GM21367 (cell line): ENCODE measurements around the gene LEMD2.

Experiments used
- ATAC-seq: cut with Tn5 transposase; IDR thresholded peaks from one replicate; pipeline ENCODE4 v1.9.1; 2021; ENCODE audit not compliant: unreplicated experiment

Gene LEMD2

GRCh38 chr6:33797626-33798342 is 8.9 kb upstream of the LEMD2 start:
- no peak for ATAC-seq

DNA sequence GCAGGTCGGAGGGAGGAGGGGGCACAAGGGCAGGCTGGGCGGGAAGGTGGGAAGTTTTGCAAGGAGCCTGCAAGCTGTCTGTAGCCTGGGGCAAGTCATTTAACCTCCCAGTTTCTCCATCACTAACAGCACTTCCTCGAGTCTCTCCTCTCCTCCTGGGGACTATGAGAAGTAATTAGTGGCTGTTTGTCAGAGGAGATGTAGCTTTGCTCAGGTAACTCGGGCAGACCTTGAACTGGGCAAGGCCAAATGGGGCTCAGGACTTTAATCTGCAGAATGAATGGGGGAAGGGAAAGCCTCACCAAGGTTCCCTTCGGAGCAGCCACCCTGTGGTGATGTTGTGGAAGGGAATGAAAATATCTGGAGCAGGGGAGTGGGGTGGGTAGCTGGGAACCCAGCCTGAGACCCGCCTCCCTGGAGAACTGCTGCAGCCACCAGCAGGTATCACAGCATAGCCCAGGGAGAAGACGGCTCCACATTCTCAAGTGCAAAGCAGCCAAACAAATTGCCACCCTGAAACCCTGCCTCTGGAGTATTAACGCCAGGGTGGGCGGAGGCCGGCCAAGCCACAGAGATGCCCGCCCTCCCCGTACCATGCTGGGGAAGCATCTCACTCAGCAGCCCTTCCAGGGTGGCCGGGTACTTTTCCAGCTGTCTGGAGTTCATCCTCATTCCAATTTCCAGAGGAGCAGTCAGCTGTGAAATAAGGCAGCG is 6.1 kb upstream of the LEMD2 start:
- no peak for ATAC-seq

GRCh38 chr6:33792981-33793380 is 4.1 kb upstream of the LEMD2 start:
- ATAC-seq = no peak

GRCh38 chr6:33791620-33792019 is 2.7 kb upstream of the LEMD2 start:
- no peak for ATAC-seq

- ATAC-seq = no peak
These were observed 2.0 kb upstream of the LEMD2 start for GRCh38 chr6:33790910-33791309.

GRCh38 chr6:33790379-33790778 is 1.4 kb upstream of the LEMD2 start:
- no peak for ATAC-seq

GRCh38 chr6:33789550-33789895 is 593 bp upstream of the LEMD2 start:
- no peak for ATAC-seq

DNA sequence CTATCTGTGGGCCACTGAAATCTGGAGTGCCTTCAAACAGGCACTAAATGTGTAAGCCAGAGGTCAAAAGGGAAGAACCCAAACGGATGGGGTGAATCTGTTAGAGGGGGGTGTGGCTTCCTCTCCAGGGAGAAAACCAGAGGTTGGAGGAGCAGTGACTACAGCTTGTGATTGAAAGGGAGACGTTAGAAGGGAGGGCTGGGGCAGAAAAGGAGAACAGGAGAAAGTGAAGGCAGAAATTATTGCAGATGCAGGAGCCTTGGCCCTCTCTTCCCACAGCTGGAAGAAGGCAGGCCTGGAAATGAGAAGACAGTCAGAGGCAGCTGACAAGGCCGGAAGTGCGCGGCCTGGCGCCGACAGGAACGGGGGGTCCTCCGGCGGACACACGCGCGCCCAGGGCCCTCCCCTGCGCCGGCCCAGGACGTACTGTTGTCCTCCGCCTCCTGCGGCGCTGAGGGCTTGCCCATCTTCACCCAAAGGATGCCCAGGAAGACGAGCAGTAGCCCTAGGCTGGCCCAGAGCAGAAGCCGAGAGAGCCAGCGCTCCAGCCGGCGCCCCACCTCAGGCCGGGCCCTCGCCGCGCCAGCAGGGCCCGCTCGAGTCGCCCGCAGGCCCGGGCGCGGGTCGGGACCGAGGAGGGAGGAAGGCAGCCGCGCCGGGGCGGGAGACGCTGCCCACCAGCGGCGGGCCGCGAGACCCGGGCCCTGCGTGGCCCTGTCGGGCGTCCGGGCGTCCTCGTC is 806 bp downstream of the LEMD2 start:
- ATAC-seq = peak; percentile 34

DNA sequence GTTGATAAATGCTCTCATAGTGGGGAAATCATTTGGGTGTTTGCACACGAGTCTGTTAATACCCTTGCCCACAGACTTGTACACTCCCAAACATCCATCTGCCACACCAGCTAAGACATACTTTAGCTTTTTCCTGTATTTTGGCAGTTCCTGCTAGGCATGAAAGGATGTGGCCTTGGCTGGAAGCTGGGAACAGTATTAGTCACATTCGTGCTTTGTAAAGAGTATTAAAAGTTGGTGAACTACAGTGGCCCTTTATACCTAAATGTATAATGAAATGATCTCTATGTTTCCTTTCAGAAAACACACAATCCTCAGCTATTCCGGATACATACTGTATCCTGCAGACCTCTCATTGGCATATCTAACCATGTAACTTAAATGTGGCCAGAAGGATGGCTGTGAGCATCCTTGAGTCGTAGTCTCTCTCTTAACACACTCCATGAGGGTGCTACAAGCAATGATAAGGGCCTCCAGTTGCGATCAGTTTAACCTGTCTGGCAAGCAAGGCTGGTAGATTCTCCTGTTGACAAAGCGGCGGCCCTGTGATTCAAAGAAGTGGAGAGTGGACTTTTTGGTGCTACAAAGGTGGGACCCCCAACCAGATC is 1.5 kb downstream of the LEMD2 start:
- ATAC-seq = no peak

DNA sequence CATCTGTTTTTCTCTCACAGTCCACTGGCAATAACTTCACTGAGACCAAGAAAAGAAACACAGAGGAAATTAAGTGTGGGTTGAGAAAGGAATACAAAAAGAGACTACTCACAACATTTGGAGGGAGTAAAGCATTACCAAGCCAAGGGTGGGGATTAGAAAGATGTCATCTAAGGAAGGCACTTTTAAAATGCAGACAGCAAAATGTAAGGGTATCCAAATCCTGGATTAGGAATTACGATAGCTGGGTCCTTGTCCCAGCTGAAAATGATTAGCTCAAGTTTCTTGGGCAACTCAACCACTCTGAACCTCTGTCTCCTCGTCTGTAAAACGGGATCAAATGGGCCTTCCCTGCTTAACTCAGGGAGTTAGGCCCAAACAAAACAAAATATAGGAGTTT is 2.2 kb downstream of the LEMD2 start:
- no peak for ATAC-seq

GRCh38 chr6:33785778-33786177 is 3.2 kb downstream of the LEMD2 start:
- ATAC-seq = no peak

DNA sequence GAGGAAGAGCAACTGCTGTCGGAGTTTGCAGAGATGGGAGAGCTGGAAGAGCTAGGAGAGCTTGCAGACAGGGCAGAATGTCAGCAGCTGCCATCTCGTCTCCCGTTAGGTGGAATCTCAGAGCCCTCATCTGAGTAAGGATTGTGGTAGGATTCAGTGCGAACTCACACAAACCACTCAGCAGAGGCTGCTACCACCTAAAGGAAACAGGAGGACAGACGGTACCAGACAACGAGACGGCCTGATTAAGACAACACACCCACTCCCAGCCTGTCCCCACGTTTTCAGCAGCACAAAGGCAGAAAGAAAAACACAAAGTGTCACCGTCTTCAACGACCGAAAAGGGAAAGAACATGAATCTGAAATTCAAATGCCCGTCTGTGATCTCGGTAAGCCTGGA is 4.1 kb downstream of the LEMD2 start:
- no peak for ATAC-seq

DNA sequence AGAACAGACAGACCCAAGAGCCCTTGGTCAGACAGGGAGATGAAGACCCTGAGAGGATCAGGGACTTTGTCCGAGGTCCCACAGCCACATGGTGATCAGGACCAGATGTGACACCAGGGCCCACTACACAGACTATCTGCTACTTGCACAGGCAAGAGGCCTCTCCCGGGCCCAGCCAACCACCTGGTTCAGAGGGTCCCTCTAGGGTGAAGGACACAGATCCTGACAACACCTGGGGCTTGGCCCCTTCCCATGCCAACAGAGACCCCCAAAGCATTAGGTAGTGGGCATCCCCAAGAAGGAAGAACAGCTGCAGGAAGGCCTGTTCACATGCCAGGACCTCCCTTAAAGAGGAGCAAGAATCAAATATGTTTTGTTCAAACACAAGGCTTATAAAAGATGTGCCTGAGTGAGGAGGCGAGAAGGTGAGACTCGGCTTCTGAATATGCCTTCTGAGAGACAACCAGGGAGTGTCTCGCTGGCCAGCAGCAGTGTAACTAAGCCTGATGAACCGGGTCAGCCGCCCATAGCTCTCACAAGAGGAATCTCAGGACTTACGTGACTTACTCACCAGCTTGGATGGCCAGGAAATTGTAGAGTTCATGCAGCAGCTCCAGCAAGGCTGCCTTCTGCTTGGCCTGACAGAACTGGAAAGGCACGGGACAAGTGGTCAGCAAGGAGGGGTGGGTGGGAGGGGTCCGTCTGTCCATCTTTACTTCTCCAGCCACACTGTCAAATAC is 5.0 kb downstream of the LEMD2 start:
- no peak for ATAC-seq

DNA sequence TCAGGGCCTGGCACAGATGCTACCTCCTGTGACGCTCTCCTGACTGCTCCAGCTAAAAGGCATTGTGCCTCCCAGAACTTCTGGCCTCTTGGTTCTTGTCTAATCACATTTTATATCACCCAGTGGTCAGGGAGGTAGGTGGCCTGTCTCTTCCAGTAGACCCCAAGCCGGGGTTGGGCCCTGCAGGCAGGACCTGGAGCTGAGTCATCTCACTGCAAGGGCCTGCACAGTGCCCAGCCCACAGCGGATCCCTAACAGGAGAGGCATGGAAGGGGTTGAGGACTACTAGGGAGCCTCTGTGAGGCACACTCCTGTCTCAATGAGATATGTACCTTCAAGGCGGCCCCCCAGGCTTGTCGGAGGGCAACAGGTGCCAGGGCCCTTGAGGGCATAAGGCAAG is 6.4 kb downstream of the LEMD2 start:
- no peak for ATAC-seq

DNA sequence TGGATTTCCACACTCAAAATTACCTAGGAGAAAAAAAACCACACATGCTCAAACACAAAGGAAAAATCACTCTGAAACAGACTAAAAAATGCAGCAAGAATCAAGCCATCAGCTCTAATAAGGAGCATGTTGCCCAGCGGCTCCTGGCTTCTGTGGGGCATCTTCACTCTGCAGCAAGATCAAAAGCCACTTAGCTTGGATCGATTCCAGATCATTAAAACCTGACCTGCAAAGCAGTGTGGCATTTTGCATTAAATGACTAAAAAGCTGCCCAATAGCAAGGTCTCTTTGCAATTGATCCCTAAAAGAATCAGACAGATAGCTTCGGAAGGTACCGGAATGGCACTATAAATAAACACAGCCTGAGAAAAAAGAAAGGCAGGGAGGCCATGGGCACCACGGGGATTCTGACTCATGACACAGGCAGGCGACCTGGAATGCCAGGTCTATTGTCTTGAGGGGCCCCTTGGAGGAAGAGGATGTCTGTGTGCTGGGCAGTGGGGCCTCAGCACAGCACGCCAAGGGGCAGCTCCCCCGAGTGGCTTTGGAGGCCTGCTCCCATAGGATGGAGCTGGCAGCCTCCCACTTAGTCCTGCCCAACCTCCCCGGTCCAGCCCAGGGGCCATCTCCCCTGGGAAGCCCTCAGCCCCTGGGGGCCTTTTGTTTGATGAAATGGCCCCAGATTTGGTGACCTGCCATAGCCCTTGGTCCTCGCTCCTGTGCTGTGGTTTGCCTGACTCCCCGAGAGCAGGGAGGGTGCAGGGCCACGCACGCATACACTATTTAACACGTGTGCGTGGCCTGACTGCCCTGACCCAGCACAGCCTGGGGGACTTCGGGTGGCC is 7.6 kb downstream of the LEMD2 start:
- no peak for ATAC-seq

- ATAC-seq = no peak
These were observed 9.0 kb downstream of the LEMD2 start for GRCh38 chr6:33779895-33780294.

GRCh38 chr6:33779290-33779689 is 9.6 kb downstream of the LEMD2 start:
- ATAC-seq = no peak

DNA sequence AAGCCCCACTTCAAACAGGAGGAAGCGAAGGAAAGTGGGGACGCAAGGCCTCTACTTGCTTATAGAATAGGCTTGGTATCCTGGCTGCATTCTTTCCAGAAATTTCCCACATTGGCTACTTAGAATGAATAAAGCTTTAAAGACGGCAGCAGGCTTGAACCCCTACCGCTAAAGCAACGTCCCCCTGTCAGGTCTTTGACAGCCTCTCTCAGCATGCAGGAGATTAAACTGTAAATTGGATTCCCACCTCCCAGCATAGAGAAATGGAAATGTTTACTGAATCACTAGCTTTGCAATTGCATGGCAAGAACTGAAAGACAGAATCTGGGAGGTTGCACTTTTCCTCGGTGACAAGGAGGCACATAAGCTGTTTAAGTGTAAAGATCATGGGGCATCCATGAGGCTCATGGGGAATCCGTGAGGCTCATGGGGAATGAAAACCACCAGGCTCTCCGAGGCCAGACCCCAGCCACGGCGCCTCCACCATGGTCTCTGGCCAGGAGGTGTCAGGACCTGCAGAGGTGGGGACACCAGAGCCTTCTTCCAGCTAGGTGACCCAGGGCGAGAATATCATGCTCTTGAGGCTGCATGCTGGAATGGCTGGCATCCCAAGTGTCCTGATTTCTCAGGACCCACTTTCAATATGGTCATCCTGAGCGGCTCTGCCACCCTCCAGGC is 10.3 kb downstream of the LEMD2 start:
- ATAC-seq = no peak
